Gastroesophageal sphincter (tissue), 4 donors: ENCODE data around the gene APBB1IP. TPM values are rescaled to one million over a fixed set of nuclear protein-coding genes. Genes with fewer than 3 reads are reported as not detected.

Experiments
- ATAC-seq: fragments of 150-250 bp; one replicate; pipeline ENCODE4 v1.9.1; 2016; ENCODE audit warnings: mild to moderate bottlenecking, moderate library complexity
- H3K27ac ChIP-seq, 4 donors: fragments of 200-600 bp; sonication (generic) in 3 of 4; 1 replicate in 3 of 4; 2 replicates in 1 of 4; pipeline ENCODE4 v1.5.1; 2016 to 2019
- H3K27me3 ChIP-seq: fragments of 200-600 bp; sonication (generic); one replicate; pipeline ENCODE4 v1.5.1; 2019
- H3K36me3 ChIP-seq, 2 donors: fragments of 200-600 bp; sonication (generic); one replicate each; pipeline ENCODE4 v1.5.1; 2019; ENCODE audit warnings: control low read depth in 1 of 2
- H3K4me1 ChIP-seq, 3 donors: fragments of 200-600 bp; sonication (generic); 1 replicate in 2 of 3; 2 replicates in 1 of 3; pipeline ENCODE4 v1.5.1; 2016 to 2019; ENCODE audit warnings: control low read depth in 2 of 3
- H3K4me3 ChIP-seq, 2 donors: fragments of 200-600 bp; sonication (generic); one replicate each; pipeline ENCODE4 v1.5.1; 2019; ENCODE audit warnings: mild to moderate bottlenecking in 1 of 2, moderate library complexity in 1 of 2
- H3K9me3 ChIP-seq, 3 donors: fragments of 200-600 bp; sonication (generic); one replicate each; pipeline ENCODE4 v1.5.1; 2017 to 2019; ENCODE audit warnings: control low read depth in 2 of 3
- EP300 ChIP-seq: sonication (generic); formaldehyde crosslinking; IDR thresholded peaks from one replicate; pipeline ENCODE4 v1.6.1; 2017; ENCODE audit warnings: antibody characterized with exemption, mild to moderate bottlenecking
- POLR2A ChIP-seq, 2 donors: fragments of 450-650 bp; IDR thresholded peaks; one replicate each; pipeline ENCODE4 v1.6.1; 2017; ENCODE audit warnings: antibody characterized with exemption in 2 of 2, mild to moderate bottlenecking in 2 of 2, moderate library complexity in 1 of 2
- POLR2AphosphoS5 ChIP-seq: sonication (generic); formaldehyde crosslinking; IDR thresholded peaks from one replicate; pipeline ENCODE4 v1.6.1; 2017; ENCODE audit warnings: antibody characterized with exemption
- WGBS, 2 donors: methylation state at CpG; one replicate each; pipeline ENCODE4 v1.1.5; 2018; ENCODE audit warnings: low coverage in 1 of 2; 5-methylcytosine and 5-hydroxymethylcytosine counted together
- total RNA-seq, 4 donors: library from RNA; depleted of rRNA; stranded (reverse); fragments of >200 nt; gene quantifications; one replicate each; pipeline ENCODE4 v1.1.0, GENCODE V29; 2016
- TF ChIP-seq, protein P1 (sequence below), 4 experiments: fragments of 200-600 bp in 2 of 4; fragments of 450-650 bp in 2 of 4; sonication (generic) in 1 of 4; IDR thresholded peaks; one replicate each; pipeline ENCODE4 v1.5.1; 2017 to 2019; ENCODE audit warnings: antibody characterized with exemption in 4 of 4, mild to moderate bottlenecking in 2 of 4, moderate library complexity in 2 of 4

The APBB1IP gene
- total RNA-seq, 4 donors from 2014 or later: 2.3 to 6.9 (median 4.9) TPM

DNA sequence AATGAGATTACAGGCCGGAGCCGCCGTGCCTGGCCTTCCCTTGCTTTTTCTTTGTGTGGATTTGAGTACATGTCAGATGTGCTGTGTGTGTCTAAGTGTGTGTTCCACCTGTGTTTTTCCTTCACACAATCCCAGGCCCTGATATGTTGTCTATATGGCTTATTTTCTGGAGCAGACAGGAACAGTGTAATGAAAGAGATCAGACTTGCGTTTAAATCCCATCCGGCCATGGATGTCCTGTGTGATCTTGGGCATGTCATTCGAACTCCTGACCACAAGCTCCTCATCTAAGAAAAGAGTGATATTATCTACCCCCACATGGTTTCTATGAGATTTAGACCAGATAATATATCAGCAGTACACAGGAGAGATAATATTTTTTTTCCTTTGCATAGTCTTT, 37.2 kb downstream of the APBB1IP start:
- Histone ChIP-seq H3K4me1 (no peaks in the 10 kb centered on the region), H3K36me3 (no peaks in the 10 kb centered on the region), H3K27me3 (no peaks in the 10 kb centered on the region), H3K27ac (peak overlapping the region in 1 of 4 donors; percentile 3), H3K9me3 (no peaks in the 10 kb centered on the region), H3K4me3 (no peak overlapping the region)
- ATAC-seq: no peak
- TF ChIP-seq POLR2AphosphoS5: no peak
- TF ChIP-seq POLR2A (IDR thresholded peaks at IDR 0.05): no peak
- TF ChIP-seq, protein P1, sequence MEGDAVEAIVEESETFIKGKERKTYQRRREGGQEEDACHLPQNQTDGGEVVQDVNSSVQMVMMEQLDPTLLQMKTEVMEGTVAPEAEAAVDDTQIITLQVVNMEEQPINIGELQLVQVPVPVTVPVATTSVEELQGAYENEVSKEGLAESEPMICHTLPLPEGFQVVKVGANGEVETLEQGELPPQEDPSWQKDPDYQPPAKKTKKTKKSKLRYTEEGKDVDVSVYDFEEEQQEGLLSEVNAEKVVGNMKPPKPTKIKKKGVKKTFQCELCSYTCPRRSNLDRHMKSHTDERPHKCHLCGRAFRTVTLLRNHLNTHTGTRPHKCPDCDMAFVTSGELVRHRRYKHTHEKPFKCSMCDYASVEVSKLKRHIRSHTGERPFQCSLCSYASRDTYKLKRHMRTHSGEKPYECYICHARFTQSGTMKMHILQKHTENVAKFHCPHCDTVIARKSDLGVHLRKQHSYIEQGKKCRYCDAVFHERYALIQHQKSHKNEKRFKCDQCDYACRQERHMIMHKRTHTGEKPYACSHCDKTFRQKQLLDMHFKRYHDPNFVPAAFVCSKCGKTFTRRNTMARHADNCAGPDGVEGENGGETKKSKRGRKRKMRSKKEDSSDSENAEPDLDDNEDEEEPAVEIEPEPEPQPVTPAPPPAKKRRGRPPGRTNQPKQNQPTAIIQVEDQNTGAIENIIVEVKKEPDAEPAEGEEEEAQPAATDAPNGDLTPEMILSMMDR (IDR thresholded peaks at IDR 0.05): no peak
- TF ChIP-seq EP300: no peak
- 63 to 79% methylated on average over 3 to 6 of the region's 6 CpGs for WGBS, 2 donors

DNA sequence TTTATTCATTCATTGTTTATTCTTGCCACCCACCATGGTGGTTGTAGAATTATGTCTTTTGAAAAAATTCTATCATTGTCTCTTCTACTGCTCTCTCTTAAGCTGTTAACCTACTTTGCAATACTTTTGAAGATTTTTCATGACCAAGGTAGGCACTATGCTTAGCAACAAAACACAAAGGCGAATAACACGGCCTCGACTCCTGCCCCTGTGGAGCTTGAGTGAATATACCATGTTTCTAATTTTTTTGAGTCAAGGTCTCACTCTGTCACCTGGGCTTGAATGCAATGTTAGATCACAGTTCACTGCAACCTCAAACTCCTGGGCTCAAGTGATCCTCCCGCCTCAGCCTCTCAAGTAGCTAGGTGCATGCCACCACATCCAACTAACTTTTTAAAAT, 39.4 kb downstream of the APBB1IP start:
- Histone ChIP-seq H3K27me3 (no peaks in the 10 kb centered on the region), H3K4me1 (no peaks in the 10 kb centered on the region), H3K36me3 (no peaks in the 10 kb centered on the region), H3K9me3 (no peaks in the 10 kb centered on the region), H3K27ac (no peak overlapping the region), H3K4me3 (no peak overlapping the region)
- no peak for TF ChIP-seq POLR2AphosphoS5
- TF ChIP-seq EP300: no peak
- TF ChIP-seq POLR2A (IDR thresholded peaks at IDR 0.05): no peak
- TF ChIP-seq, protein P1 (IDR thresholded peaks at IDR 0.05): no peak
- WGBS, 2 donors: 86 to 100% methylated on average over 4 of the region's 4 CpGs
- ATAC-seq: no peak

DNA sequence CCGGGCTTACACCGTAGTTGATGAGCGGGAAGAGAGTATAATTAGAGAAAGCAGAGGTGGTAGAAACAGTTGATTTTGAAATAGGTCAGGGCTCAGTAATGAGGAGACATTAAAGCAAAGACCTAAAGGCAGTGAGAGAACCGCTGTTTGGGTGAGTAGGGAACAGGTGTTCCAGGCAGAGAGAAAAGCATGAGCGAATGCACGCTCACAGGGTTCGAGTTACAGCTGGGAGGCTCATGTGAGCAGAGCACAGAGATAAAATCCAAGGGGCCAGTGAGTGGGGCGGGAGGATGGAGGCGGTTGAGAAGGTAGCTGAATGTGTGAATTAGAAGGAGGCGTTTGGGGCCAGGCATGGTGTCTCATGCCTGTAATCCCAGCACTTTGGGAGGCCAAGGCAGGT, 39.9 kb downstream of the APBB1IP start:
- H3K4me3 ChIP-seq: no peak overlapping the region
- 85 to 94% methylated on average over 4 to 10 of the region's 10 CpGs for WGBS, 2 donors
- TF ChIP-seq POLR2AphosphoS5 (no peak), EP300 (no peak), POLR2A (IDR thresholded peaks at IDR 0.05) (no peak)
- TF ChIP-seq, protein P1 (IDR thresholded peaks at IDR 0.05): no peak
- no peak overlapping the region for H3K27ac ChIP-seq
- no peaks in the 10 kb centered on the region for H3K27me3 ChIP-seq
- ATAC-seq: no peak
- no peaks in the 10 kb centered on the region for H3K36me3 ChIP-seq
- no peaks in the 10 kb centered on the region for H3K4me1 ChIP-seq
- no peaks in the 10 kb centered on the region for H3K9me3 ChIP-seq

DNA sequence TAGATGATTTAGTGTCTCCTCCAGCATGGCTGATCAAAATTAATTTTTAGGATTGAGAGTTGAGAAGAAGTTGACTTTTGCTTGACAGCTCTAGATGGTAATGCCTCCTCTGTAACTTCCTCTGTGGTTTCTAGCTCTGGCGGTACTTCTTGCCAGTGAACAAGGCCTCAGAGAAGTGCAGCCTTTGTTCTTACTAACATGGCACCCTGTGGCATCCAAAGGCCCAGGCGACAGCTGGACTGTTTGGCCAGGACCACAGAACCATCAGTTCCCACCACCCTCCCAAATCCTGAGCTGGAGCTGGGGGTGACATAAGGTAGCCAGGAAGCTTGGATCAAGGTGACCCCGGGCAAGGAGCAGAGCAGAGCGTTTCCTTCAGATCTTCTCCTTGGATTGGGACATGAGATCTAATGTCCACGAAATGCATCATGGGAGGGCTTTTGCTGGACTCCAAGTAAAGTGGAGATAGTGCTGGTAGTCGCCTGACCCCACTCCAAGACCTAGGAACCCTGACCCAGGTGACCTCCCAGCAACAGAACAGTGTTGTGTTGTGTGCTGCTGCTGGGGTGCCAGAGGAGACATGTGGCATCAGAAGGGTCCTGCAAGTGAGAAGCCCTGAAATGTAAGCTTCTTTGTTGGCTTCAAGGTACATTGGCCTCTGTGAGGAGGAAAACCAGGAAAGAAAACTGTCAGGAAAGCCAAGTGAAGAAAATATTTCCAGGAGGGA, 41.8 kb downstream of the APBB1IP start:
- Histone ChIP-seq H3K36me3 (no peaks in the 10 kb centered on the region), H3K4me3 (no peak overlapping the region), H3K9me3 (no peaks in the 10 kb centered on the region), H3K27ac (no peak overlapping the region), H3K4me1 (no peaks in the 10 kb centered on the region), H3K27me3 (no peaks in the 10 kb centered on the region)
- TF ChIP-seq, protein P1 (IDR thresholded peaks at IDR 0.05): no peak
- no peak for TF ChIP-seq POLR2A (IDR thresholded peaks at IDR 0.05)
- no peak for TF ChIP-seq EP300
- TF ChIP-seq POLR2AphosphoS5: no peak
- no peak for ATAC-seq
- WGBS, 2 donors: 64% methylated on average over 4 of the region's 6 CpGs; no CpG with 5 or more reads in 1 of the 2 donors

DNA sequence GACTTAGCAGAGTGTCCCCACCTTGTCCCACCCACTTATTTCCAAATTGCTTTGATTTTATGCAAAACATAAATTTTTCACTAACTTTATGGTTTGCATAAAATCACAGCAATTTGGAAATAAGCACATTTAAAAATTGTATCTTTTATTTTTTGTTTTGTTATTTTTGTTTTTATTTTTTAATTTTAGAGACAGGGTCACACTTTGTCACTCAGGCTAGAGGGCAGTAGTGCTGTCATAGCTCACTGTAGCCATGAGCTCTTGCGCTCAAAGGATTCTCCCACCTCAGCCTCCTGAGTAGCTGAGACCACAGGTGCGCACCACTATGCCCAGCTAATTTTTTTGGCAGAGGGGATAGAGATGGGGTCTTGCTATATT, 43.2 kb downstream of the APBB1IP start:
- no peak for ATAC-seq
- 100% methylated on average over 1 of the region's 2 CpGs; no CpG with 5 or more reads in 1 of the 2 donors for WGBS, 2 donors
- Histone ChIP-seq H3K36me3 (no peaks in the 10 kb centered on the region), H3K4me3 (no peak overlapping the region), H3K27me3 (no peaks in the 10 kb centered on the region), H3K9me3 (no peaks in the 10 kb centered on the region), H3K4me1 (peaks cover 0 to 10% (median 0%) of the 10 kb centered on the region in 3 donors), H3K27ac (peak overlapping the region in 1 of 4 donors; percentile 37)
- TF ChIP-seq EP300 (no peak), POLR2AphosphoS5 (no peak), POLR2A (IDR thresholded peaks at IDR 0.05) (no peak)
- TF ChIP-seq, protein P1 (IDR thresholded peaks at IDR 0.05): no peak
